GM21360 (cell line): Measurements from ENCODE around the gene ERLEC1.
"Not testable (repeated sequence)": the region's sequence is repeated elsewhere in the genome, so short reads cannot be mapped to it uniquely, and the experiment has no call there.

Experiments used
- ATAC-seq: cut with Tn5 transposase; IDR thresholded peaks from one replicate; pipeline ENCODE4 v1.9.1; 2021; ENCODE audit warnings: mild to moderate bottlenecking, moderate library complexity; ENCODE audit not compliant: unreplicated experiment

Gene ERLEC1

GRCh38 chr2:53828331-53828730 lies 41.5 kb downstream of the ERLEC1 start:
- no peak for ATAC-seq

GRCh38 chr2:53829273-53829979 lies 42.6 kb downstream of the ERLEC1 start:
- no peak for ATAC-seq

GRCh38 chr2:53829980-53830290 lies 43.1 kb downstream of the ERLEC1 start:
- ATAC-seq = not testable (repeated sequence)

GRCh38 chr2:53840580-53840979 lies 53.7 kb downstream of the ERLEC1 start:
- no peak for ATAC-seq

- ATAC-seq = not testable (repeated sequence)
These were observed 54.8 kb downstream of the ERLEC1 start for GRCh38 chr2:53841651-53842050.

- no peak for ATAC-seq
These were observed 56.0 kb downstream of the ERLEC1 start for GRCh38 chr2:53842891-53843290.

- ATAC-seq = no peak
These were observed 56.8 kb downstream of the ERLEC1 start for GRCh38 chr2:53843595-53843994.

GRCh38 chr2:53848062-53848461 lies 61.2 kb downstream of the ERLEC1 start:
- no peak for ATAC-seq

- not testable (repeated sequence) for ATAC-seq
These were observed 64.4 kb downstream of the ERLEC1 start for GRCh38 chr2:53851052-53851757.

- no peak for ATAC-seq
These were observed 65.7 kb downstream of the ERLEC1 start for GRCh38 chr2:53852532-53852931.

GRCh38 chr2:53854678-53855077 lies 67.8 kb downstream of the ERLEC1 start:
- ATAC-seq = no peak

- ATAC-seq = no peak
These were observed 69.4 kb downstream of the ERLEC1 start for GRCh38 chr2:53856272-53856671.

- ATAC-seq = no peak
These were observed 72.7 kb downstream of the ERLEC1 start, which contains the start of gene GPR75 for GRCh38 chr2:53859206-53860181. Gene GPR75, minus strand, starts transcription at chr2:53859967. Its CDS starts 5,211 bp downstream, at chr2:53854756.

GRCh38 chr2:53861824-53862223 lies 75.0 kb downstream of the ERLEC1 start:
- no peak for ATAC-seq

- no peak for ATAC-seq
These were observed 76.8 kb downstream of the ERLEC1 start for GRCh38 chr2:53863538-53864227.

GRCh38 chr2:53865264-53865663 lies 78.4 kb downstream of the ERLEC1 start:
- no peak for ATAC-seq

GRCh38 chr2:53865962-53866361 lies 79.1 kb downstream of the ERLEC1 start:
- ATAC-seq = no peak

GRCh38 chr2:53867169-53867568 lies 80.3 kb downstream of the ERLEC1 start:
- no peak for ATAC-seq

GRCh38 chr2:53867773-53868172 lies 80.9 kb downstream of the ERLEC1 start:
- no peak for ATAC-seq
